ENCODE results near the gene HDHD2. TPM values are rescaled to one million over a fixed set of nuclear protein-coding genes. Genes with fewer than 3 reads are reported as not detected.

HDHD2 gene
- total RNA-seq, 1 experiment from 2014 or later = 48.0 TPM

DNA sequence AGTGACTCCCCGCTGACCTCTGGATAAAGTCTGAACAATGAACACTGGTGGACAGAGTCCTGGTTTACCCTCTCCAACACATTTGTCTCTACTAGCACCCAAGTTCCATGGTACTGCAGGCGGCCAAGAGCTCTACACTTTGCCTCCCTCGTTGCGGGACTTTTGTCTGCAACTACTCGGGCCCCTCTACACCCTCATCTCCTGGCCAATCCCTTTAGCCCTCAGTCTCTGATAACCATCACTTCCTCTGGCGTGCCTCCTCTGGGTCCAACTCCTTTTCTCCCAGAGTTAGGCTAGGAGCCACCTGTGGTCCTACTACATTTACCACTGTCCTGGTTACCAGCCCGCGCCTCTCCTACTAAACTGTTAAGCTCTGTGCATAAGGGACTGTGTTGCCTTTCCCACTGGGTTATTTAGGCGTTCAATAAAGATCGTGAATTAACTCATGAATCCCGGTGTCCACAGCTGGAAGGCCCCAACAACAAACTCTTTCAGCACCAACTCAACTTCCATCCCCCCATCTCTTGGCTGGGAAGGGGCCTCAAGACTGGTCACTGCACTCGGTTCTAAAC lies 757 bp downstream of the HDHD2 start:
- Mint-ChIP-seq H3K36me3 (ENCODE audit: insufficient read depth, unreplicated experiment) (peaks cover 27% of the 10 kb centered on the region), H3K27me3 (ENCODE audit: insufficient read depth, unreplicated experiment) (no peaks in the 10 kb centered on the region), H3K4me3 (ENCODE audit: unreplicated experiment) (peak overlapping the region; percentile 96), H3K9me3 (ENCODE audit: unreplicated experiment) (no peaks in the 10 kb centered on the region), H3K27ac (ENCODE audit: low read depth, unreplicated experiment) (peak overlapping the region; percentile 98), H3K4me1 (ENCODE audit: insufficient read depth, unreplicated experiment) (peaks cover 33% of the 10 kb centered on the region)
- TF ChIP-seq, protein P1, sequence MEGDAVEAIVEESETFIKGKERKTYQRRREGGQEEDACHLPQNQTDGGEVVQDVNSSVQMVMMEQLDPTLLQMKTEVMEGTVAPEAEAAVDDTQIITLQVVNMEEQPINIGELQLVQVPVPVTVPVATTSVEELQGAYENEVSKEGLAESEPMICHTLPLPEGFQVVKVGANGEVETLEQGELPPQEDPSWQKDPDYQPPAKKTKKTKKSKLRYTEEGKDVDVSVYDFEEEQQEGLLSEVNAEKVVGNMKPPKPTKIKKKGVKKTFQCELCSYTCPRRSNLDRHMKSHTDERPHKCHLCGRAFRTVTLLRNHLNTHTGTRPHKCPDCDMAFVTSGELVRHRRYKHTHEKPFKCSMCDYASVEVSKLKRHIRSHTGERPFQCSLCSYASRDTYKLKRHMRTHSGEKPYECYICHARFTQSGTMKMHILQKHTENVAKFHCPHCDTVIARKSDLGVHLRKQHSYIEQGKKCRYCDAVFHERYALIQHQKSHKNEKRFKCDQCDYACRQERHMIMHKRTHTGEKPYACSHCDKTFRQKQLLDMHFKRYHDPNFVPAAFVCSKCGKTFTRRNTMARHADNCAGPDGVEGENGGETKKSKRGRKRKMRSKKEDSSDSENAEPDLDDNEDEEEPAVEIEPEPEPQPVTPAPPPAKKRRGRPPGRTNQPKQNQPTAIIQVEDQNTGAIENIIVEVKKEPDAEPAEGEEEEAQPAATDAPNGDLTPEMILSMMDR (IDR thresholded peaks at IDR 0.05; ENCODE audit: unreplicated experiment) = no peak
- POLR2A ChIA-PET = interaction anchor here (0.5 to 2.9 kb wide), 19 partner anchors 8 to 1076 kb away, joined by 3 to 61 read pairs (median 7); partner anchors contain the start of genes ATP5F1A and IER3IP1
- intact Hi-C loops (cut with micrococcal nuclease) = no loop called here
- no TSS peak for BruUV-seq (replicated peaks)
- no peak for DNase-seq (ENCODE audit: unreplicated experiment)
- CTCF ChIA-PET = interaction anchor here (0.6 to 2.2 kb wide), 7 partner anchors 10 to 599 kb away, joined by 3 to 22 read pairs (median 4); no protein-coding TSS in a partner anchor

DNA sequence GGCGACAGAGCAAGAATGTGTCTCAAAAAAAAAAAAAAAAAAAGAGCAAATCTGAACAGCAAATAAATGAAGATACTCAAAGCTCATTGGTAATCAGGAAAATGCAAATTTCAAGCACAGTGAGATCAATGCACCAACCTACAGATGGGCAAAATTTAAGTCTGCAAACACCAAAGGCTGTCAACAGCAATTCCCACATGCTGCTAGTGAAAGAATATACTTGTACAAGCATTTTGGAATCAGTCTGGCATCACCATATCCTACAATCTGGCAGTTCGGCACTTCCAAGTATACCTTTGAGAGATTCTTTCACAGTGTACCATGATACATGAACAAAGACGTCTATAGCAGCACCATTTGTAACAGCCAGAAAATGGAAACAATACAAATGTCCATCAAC lies 4.1 kb downstream of the HDHD2 start:
- TF ChIP-seq, protein P1 (IDR thresholded peaks at IDR 0.05; ENCODE audit: unreplicated experiment) = no peak
- Mint-ChIP-seq H3K27ac (ENCODE audit: low read depth, unreplicated experiment) (no peak overlapping the region), H3K27me3 (ENCODE audit: insufficient read depth, unreplicated experiment) (no peaks in the 10 kb centered on the region), H3K36me3 (ENCODE audit: insufficient read depth, unreplicated experiment) (peaks cover 18% of the 10 kb centered on the region), H3K4me1 (ENCODE audit: insufficient read depth, unreplicated experiment) (peaks cover 27% of the 10 kb centered on the region), H3K9me3 (ENCODE audit: unreplicated experiment) (no peaks in the 10 kb centered on the region), H3K4me3 (ENCODE audit: unreplicated experiment) (no peak overlapping the region)
- intact Hi-C loops (cut with micrococcal nuclease) = no loop called here
- BruUV-seq (replicated peaks) = no TSS peak
- CTCF ChIA-PET = interaction anchor here (1.2 kb wide), 1 partner anchor 90 kb away, joined by 4 read pairs; no protein-coding TSS in a partner anchor
- no peak for DNase-seq (ENCODE audit: unreplicated experiment)
- POLR2A ChIA-PET = no interaction called here

DNA sequence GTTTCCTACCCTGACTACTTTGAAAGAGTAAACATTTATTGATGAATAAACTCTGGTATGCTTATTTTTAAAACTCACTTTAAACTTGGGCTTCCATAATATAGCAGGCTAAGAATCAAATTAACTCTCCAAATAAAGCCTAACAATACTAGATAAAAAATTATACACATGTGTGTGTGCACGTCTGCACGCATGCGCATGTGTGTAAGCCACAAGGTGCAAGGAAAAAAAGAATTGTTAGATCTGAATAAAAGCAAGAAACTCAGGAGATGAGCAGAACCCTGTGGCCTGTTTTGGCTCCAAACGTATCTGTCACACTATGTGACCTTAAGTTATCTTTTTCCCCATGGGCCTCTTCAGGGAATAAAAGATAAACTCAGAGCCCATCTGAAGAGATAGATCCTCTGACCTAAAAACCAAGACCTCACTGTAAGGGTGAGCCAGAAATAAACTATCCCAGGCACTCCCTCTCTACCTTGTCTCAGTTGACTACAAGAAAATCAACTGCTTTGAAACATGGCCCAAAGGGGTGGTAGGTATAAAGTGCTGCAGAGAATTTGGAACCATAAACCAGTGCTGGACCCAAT lies 6.3 kb downstream of the HDHD2 start:
- CTCF ChIA-PET = interaction anchor here (0.7 kb wide), 1 partner anchor 90 kb away, joined by 3 read pairs; no protein-coding TSS in a partner anchor
- H3K4me1 Mint-ChIP-seq (ENCODE audit: insufficient read depth, unreplicated experiment) = peaks cover 12% of the 10 kb centered on the region
- no peaks in the 10 kb centered on the region for H3K9me3 Mint-ChIP-seq (ENCODE audit: unreplicated experiment)
- peaks cover 14% of the 10 kb centered on the region for H3K36me3 Mint-ChIP-seq (ENCODE audit: insufficient read depth, unreplicated experiment)
- intact Hi-C loops (cut with micrococcal nuclease) = no loop called here
- no peaks in the 10 kb centered on the region for H3K27me3 Mint-ChIP-seq (ENCODE audit: insufficient read depth, unreplicated experiment)
- no TSS peak for BruUV-seq (replicated peaks)
- TF ChIP-seq, protein P1 (IDR thresholded peaks at IDR 0.05; ENCODE audit: unreplicated experiment) = no peak
- H3K4me3 Mint-ChIP-seq (ENCODE audit: unreplicated experiment) = no peak overlapping the region
- no peak for DNase-seq (ENCODE audit: unreplicated experiment)
- POLR2A ChIA-PET = no interaction called here
- no peak overlapping the region for H3K27ac Mint-ChIP-seq (ENCODE audit: low read depth, unreplicated experiment)

DNA sequence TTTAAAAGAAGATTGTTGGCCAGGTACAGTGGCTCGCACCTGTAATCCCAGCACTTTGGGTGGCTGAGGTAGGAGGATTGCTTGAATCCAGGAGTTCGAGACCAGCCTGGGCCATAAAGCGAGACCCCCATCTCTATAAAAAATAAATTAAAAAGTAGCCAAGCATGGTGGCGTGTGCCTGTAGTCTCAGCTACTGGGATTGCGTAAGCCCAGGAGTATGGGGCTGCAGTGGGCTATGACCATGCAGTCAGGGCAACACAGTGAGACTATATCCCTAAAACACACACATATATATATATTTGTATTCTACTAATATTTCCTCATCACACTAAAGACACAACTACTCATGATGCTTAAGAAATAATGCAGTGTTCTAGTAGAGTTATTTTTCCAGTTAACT lies 7.1 kb downstream of the HDHD2 start:
- Mint-ChIP-seq H3K27me3 (ENCODE audit: insufficient read depth, unreplicated experiment) (no peaks in the 10 kb centered on the region), H3K4me1 (ENCODE audit: insufficient read depth, unreplicated experiment) (peaks cover 5% of the 10 kb centered on the region), H3K4me3 (ENCODE audit: unreplicated experiment) (no peak overlapping the region), H3K27ac (ENCODE audit: low read depth, unreplicated experiment) (no peak overlapping the region), H3K36me3 (ENCODE audit: insufficient read depth, unreplicated experiment) (peaks cover 14% of the 10 kb centered on the region), H3K9me3 (ENCODE audit: unreplicated experiment) (no peaks in the 10 kb centered on the region)
- ChIA-PET CTCF (interaction anchor here (0.7 kb wide), 1 partner anchor 91 kb away, joined by 3 read pairs; no protein-coding TSS in a partner anchor), POLR2A (interaction anchor here (3.6 kb wide), 1 partner anchor 7 kb away, joined by 20 read pairs; the partner anchor contains the start of gene HDHD2)
- intact Hi-C loops (cut with micrococcal nuclease) = no loop called here
- BruUV-seq (replicated peaks) = no TSS peak
- no peak for DNase-seq (ENCODE audit: unreplicated experiment)
- TF ChIP-seq, protein P1 (IDR thresholded peaks at IDR 0.05; ENCODE audit: unreplicated experiment) = no peak
